Measurements from ENCODE around the gene KAT2B. TPM values are rescaled to one million over a fixed set of nuclear protein-coding genes. Genes with fewer than 3 reads are reported as not detected.

The KAT2B gene
- total and polyA plus RNA-seq, 4 donors, result 9.3 to 42.6 (median 17.3) TPM

GRCh38 chr3:20046556-20046955 is 6.3 kb downstream of the KAT2B start:
- Histone ChIP-seq H3K27ac (ENCODE audit: low read depth in 1 of 2, low read length in 1 of 2) (no peak overlapping the region), H3K4me1 (ENCODE audit: control insufficient read depth in 5 of 5, insufficient read depth in 5 of 5, low read length in 5 of 5) (peaks cover 9 to 34% (median 17%) of the 10 kb centered on the region in 5 donors), H3K36me3 (ENCODE audit: control insufficient read depth in 4 of 4, insufficient read depth in 4 of 4, low read length in 4 of 4) (no peaks in the 10 kb centered on the region), H3K9me3 (ENCODE audit: control insufficient read depth in 4 of 4, insufficient read depth in 3 of 4, low read length in 3 of 4) (no peaks in the 10 kb centered on the region), H3K4me3 (no peak overlapping the region), H3K9ac (ENCODE audit: insufficient read depth in 1 of 2, low read length in 2 of 2) (no peak overlapping the region), H3K27me3 (ENCODE audit: control insufficient read depth in 3 of 3, insufficient read depth in 3 of 3, low read length in 2 of 3) (no peaks in the 10 kb centered on the region)
- no peak for DNase-seq
- no peak for ATAC-seq (ENCODE audit: insufficient read depth, low FRiP score)
- 96 to 100% methylated on average over 1 of the region's 1 CpG for WGBS, 2 donors
- TF ChIP-seq CTCF (IDR thresholded peaks at IDR 0.05; ENCODE audit: control extremely low read depth, extremely low read depth), result no peak

GRCh38 chr3:20047341-20047779 is 7.1 kb downstream of the KAT2B start:
- no peak overlapping the region for H3K4me3 ChIP-seq
- no peaks in the 10 kb centered on the region for H3K9me3 ChIP-seq (ENCODE audit: control insufficient read depth in 4 of 4, insufficient read depth in 3 of 4, low read length in 3 of 4)
- ATAC-seq (ENCODE audit: insufficient read depth, low FRiP score) (no peak), DNase-seq (no peak)
- no peaks in the 10 kb centered on the region for H3K36me3 ChIP-seq (ENCODE audit: control insufficient read depth in 4 of 4, insufficient read depth in 4 of 4, low read length in 4 of 4)
- peaks cover 9 to 31% (median 14%) of the 10 kb centered on the region in 5 donors for H3K4me1 ChIP-seq (ENCODE audit: control insufficient read depth in 5 of 5, insufficient read depth in 5 of 5, low read length in 5 of 5)
- no peak for TF ChIP-seq CTCF (IDR thresholded peaks at IDR 0.05; ENCODE audit: control extremely low read depth, extremely low read depth)
- WGBS, 2 donors, result 87 to 91% methylated on average over 7 of the region's 7 CpGs
- no peak overlapping the region for H3K27ac ChIP-seq (ENCODE audit: low read depth in 1 of 2, low read length in 1 of 2)
- H3K9ac ChIP-seq (ENCODE audit: insufficient read depth in 1 of 2, low read length in 2 of 2), result no peak overlapping the region
- no peaks in the 10 kb centered on the region for H3K27me3 ChIP-seq (ENCODE audit: control insufficient read depth in 3 of 3, insufficient read depth in 3 of 3, low read length in 2 of 3)

GRCh38 chr3:20047976-20048883 is 8.0 kb downstream of the KAT2B start:
- ATAC-seq (ENCODE audit: insufficient read depth, low FRiP score) (no peak), DNase-seq (peak in 1 of 3 donors; percentile 39)
- WGBS, 2 donors, result 63 to 74% methylated on average over 9 of the region's 9 CpGs
- H3K9ac ChIP-seq (ENCODE audit: insufficient read depth in 1 of 2, low read length in 2 of 2), result peak overlapping the region in 1 of 2 donors; percentile 23
- H3K27ac ChIP-seq (ENCODE audit: low read depth in 1 of 2, low read length in 1 of 2), result peak overlapping the region in 1 of 2 donors; percentile 11
- H3K9me3 ChIP-seq (ENCODE audit: control insufficient read depth in 4 of 4, insufficient read depth in 3 of 4, low read length in 3 of 4), result no peaks in the 10 kb centered on the region
- no peaks in the 10 kb centered on the region for H3K27me3 ChIP-seq (ENCODE audit: control insufficient read depth in 3 of 3, insufficient read depth in 3 of 3, low read length in 2 of 3)
- no peak for TF ChIP-seq CTCF (IDR thresholded peaks at IDR 0.05; ENCODE audit: control extremely low read depth, extremely low read depth)
- H3K4me1 ChIP-seq (ENCODE audit: control insufficient read depth in 5 of 5, insufficient read depth in 5 of 5, low read length in 5 of 5), result peaks cover 6 to 26% (median 9%) of the 10 kb centered on the region in 5 donors
- H3K36me3 ChIP-seq (ENCODE audit: control insufficient read depth in 4 of 4, insufficient read depth in 4 of 4, low read length in 4 of 4), result no peaks in the 10 kb centered on the region
- no peak overlapping the region for H3K4me3 ChIP-seq
